CD8-positive, alpha-beta memory T cell (primary cell): Measurements from ENCODE around the gene ZNF408. TPM values are rescaled to one million over a fixed set of nuclear protein-coding genes. Genes with fewer than 3 reads are reported as not detected.

Source experiments
- CTCF ChIA-PET: fragments of 350-600 bp; sonication (Branson Sonifier 250); formaldehyde crosslinking; loops from one replicate; lab custom pipeline; 2021; ENCODE audit warnings: antibody characterized with exemption; lab: Charles Lee
- POLR2A ChIA-PET: fragments of 350-600 bp; sonication (Branson Sonifier 250); formaldehyde crosslinking; loops from one replicate; lab custom pipeline; 2021; ENCODE audit warnings: antibody characterized with exemption; lab: Charles Lee
- DNase-seq, 5 donors: peaks; one replicate each; pipeline versions ENCODE4 v3.0.0 to v3.0.0-alpha.2; 2020 to 2022; ENCODE audit warnings: mixed read lengths in 1 of 5
- H3K27ac ChIP-seq: one replicate; pipeline ENCODE4 v1.7.0; 2013; ENCODE audit warnings: low read depth, mild to moderate bottlenecking, low read length, moderate library complexity
- H3K27me3 ChIP-seq: 2 replicates; pipeline ENCODE4 v1.7.0; 2013; ENCODE audit warnings: low read length, mild to moderate bottlenecking; ENCODE audit not compliant: insufficient read depth, poor library complexity, severe bottlenecking
- H3K36me3 ChIP-seq: 2 replicates; pipeline ENCODE4 v1.7.0; 2013; ENCODE audit warnings: mild to moderate bottlenecking, low read length, moderate library complexity; ENCODE audit not compliant: insufficient read depth
- H3K4me1 ChIP-seq: 2 replicates; pipeline ENCODE4 v1.7.0; 2013; ENCODE audit warnings: mild to moderate bottlenecking, low read length, moderate library complexity; ENCODE audit not compliant: insufficient read depth
- H3K4me3 ChIP-seq: 2 replicates; pipeline ENCODE4 v1.7.0; 2013; ENCODE audit warnings: mild to moderate bottlenecking, low read length
- H3K9me3 ChIP-seq: 2 replicates; pipeline ENCODE4 v1.7.0; 2013; ENCODE audit warnings: mild to moderate bottlenecking, low read length
- H3K27ac Mint-ChIP-seq, 8 donors: one replicate each; pipeline ENCODE4 v1.8.0; 2020 to 2021; ENCODE audit warnings: mixed read lengths in 8 of 8, mild to moderate bottlenecking in 6 of 8, inconsistent platforms in 3 of 8, moderate library complexity in 3 of 8
- H3K27me3 Mint-ChIP-seq, 2 donors: one replicate each; pipeline ENCODE4 v1.8.0; 2020 to 2021; ENCODE audit warnings: mixed read lengths in 2 of 2, mild to moderate bottlenecking in 1 of 2, moderate library complexity in 1 of 2
- H3K36me3 Mint-ChIP-seq, 3 donors: one replicate each; pipeline ENCODE4 v1.8.0; 2020 to 2021; ENCODE audit warnings: mixed read lengths in 3 of 3, inconsistent platforms in 1 of 3, mild to moderate bottlenecking in 1 of 3
- H3K4me1 Mint-ChIP-seq, 3 donors: one replicate each; pipeline ENCODE4 v1.8.0; 2020 to 2021; ENCODE audit warnings: mixed read lengths in 3 of 3, inconsistent platforms in 1 of 3, mild to moderate bottlenecking in 1 of 3
- H3K4me3 Mint-ChIP-seq, 7 donors: one replicate each; pipeline ENCODE4 v1.8.0; 2020 to 2021; ENCODE audit warnings: mixed read lengths in 7 of 7, mild to moderate bottlenecking in 6 of 7, moderate library complexity in 4 of 7, inconsistent platforms in 2 of 7
- H3K9me3 Mint-ChIP-seq, 5 donors: one replicate each; pipeline ENCODE4 v1.8.0; 2020 to 2022; ENCODE audit warnings: mixed read lengths in 5 of 5, mild to moderate bottlenecking in 3 of 5, moderate library complexity in 2 of 5, inconsistent platforms in 1 of 5
- polyA plus RNA-seq: library from polyadenylated mRNA; unstranded; fragments of 300-500 nt; fragmentation: Illumina TruSeq; gene quantifications from one replicate; pipeline ENCODE4 v1.2.3, GENCODE V29; 2021
- total RNA-seq, 2 experiments: library from RNA; stranded (reverse); gene quantifications; one replicate each; pipeline ENCODE4 v1.2.3, GENCODE V29; 2021

ZNF408 gene
- total and polyA plus RNA-seq, 3 experiments from 2014 or later = 9.6 to 14.4 (median 13.2) TPM

DNA sequence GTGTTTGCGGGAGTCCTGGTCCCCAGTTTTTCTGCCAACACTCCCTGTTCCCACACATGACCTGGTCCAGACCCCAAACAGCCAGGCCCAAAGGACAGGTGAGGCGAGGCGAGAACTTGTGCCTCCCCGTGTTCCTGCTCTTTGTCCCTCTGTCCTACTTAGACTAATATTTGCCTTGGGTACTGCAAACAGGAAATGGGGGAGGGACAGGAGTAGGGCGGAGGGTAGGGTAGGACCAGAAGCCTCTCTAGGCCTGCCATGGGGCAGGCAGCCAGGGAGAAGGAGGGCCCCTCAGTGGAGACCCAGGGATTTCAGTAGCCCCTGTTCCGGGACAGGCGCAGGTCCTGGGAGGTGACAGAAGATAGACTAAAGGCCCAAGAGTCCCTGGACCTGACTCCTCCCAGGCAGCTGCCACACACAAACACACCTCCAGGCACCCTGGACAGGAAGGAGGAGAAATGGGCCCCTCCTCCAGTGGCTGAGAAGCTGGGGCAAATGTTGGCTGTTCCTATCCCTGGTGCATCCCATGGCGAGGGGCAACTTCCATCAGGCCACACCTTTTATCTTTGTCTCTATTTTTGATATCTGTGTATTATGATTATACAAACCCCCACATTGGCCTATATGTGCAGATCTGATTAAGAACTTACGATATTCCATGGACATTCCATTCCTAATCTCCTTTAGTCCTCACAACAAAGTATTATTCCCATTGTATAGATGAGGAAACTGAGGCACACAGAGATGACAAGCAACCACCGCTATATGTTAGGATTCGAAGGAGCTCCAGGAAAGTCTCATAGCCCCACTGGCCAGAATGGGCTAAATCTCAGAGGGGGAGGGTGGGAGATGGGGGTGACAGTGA is 17.6 kb downstream of the ZNF408 start:
- H3K4me1 ChIP-seq = peaks cover 6% of the 10 kb centered on the region
- H3K9me3 Mint-ChIP-seq = no peaks in the 10 kb centered on the region
- H3K27me3 Mint-ChIP-seq = peaks cover 0 to 4% of the 10 kb centered on the region in 2 donors
- H3K4me3 Mint-ChIP-seq = no peak overlapping the region
- no peaks in the 10 kb centered on the region for H3K36me3 ChIP-seq
- H3K36me3 Mint-ChIP-seq = no peaks in the 10 kb centered on the region
- H3K4me3 ChIP-seq = no peak overlapping the region
- no peaks in the 10 kb centered on the region for H3K9me3 ChIP-seq
- CTCF ChIA-PET = no interaction called here
- H3K4me1 Mint-ChIP-seq = peaks cover 0 to 8% (median 6%) of the 10 kb centered on the region in 3 donors
- peak overlapping the region in 2 of 8 donors; percentile 28 to 78 for H3K27ac Mint-ChIP-seq
- no peak overlapping the region for H3K27ac ChIP-seq
- POLR2A ChIA-PET = no interaction called here
- no peaks in the 10 kb centered on the region for H3K27me3 ChIP-seq
- DNase-seq = no peak

DNA sequence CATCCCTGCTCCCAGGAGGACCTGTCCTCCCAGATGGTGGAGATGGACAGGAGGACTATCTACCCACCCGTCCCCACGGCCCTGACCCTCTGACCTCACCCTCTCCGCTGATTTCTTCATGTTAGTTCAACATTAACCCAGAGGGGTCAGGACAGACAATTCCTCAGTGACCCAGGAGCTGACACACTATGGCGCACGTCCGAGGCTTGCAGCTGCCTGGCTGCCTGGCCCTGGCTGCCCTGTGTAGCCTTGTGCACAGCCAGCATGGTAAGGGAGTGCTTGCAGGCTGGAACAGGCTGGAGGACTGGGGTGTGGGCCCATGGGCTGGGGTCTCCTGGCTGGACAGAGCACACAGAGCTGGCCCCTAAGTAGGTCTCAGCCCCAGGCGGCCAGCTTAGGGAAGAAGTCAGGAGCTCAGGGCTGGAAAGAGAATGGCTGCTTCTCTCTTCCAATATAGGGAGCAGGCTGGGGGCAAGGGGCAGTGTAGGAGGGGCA is 18.3 kb downstream of the ZNF408 start, which contains the start of gene F2:
TSS of gene F2 (plus strand) at position 166 of the 495 bp plus-strand sequence. CDS start at position 189, 23 bp downstream.
- Histone ChIP-seq H3K36me3 (no peaks in the 10 kb centered on the region), H3K4me1 (peaks cover 6% of the 10 kb centered on the region), H3K9me3 (no peaks in the 10 kb centered on the region), H3K27ac (no peak within 1 kb of the TSS), H3K27me3 (no peaks in the 10 kb centered on the region), H3K4me3 (no peak within 1 kb of the TSS)
- no peak within 1 kb of the TSS for H3K4me3 Mint-ChIP-seq
- peaks cover 0 to 4% of the 10 kb centered on the region in 2 donors for H3K27me3 Mint-ChIP-seq
- DNase-seq = no peak
- peaks cover 0 to 8% (median 6%) of the 10 kb centered on the region in 3 donors for H3K4me1 Mint-ChIP-seq
- ChIA-PET POLR2A (no interaction called here), CTCF (no interaction called here)
- peak within 1 kb of the TSS in 2 of 8 donors; percentile 28 to 78 for H3K27ac Mint-ChIP-seq
- no peaks in the 10 kb centered on the region for H3K9me3 Mint-ChIP-seq
- H3K36me3 Mint-ChIP-seq = no peaks in the 10 kb centered on the region

DNA sequence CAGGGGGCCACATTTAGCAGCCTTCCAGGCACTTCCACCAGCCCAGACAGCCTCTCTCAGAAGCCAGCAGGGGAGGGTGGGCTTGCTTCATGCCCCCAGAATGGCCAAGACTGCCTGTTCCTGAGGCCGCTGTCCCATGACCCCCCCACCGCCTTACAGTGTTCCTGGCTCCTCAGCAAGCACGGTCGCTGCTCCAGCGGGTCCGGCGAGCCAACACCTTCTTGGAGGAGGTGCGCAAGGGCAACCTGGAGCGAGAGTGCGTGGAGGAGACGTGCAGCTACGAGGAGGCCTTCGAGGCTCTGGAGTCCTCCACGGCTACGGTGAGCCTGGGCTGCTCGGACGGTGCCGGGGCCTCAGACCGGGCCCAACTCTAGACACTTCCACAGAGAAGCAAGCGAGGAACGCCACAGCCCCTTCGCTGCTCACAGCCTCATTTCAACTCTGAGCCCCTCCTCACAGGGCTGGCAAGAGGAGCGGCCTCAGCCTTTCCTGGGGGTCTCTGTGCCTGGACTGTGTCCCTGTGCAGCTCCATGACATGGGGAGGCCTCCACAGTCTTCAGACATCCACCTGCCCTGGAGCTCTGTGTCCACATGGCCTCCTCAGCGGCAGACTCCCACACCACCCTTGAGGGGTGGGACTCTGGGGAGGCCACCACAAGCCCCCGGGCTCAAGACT is 18.9 kb downstream of the ZNF408 start:
- peaks cover 0 to 8% (median 6%) of the 10 kb centered on the region in 3 donors for H3K4me1 Mint-ChIP-seq
- no peak overlapping the region for H3K4me3 ChIP-seq
- H3K36me3 ChIP-seq = no peaks in the 10 kb centered on the region
- ChIA-PET CTCF (no interaction called here), POLR2A (no interaction called here)
- no peak overlapping the region for H3K4me3 Mint-ChIP-seq
- no peak for DNase-seq
- H3K27ac ChIP-seq = no peak overlapping the region
- no peaks in the 10 kb centered on the region for H3K9me3 ChIP-seq
- H3K4me1 ChIP-seq = peaks cover 6% of the 10 kb centered on the region
- no peak overlapping the region for H3K27ac Mint-ChIP-seq
- H3K27me3 ChIP-seq = no peaks in the 10 kb centered on the region
- H3K36me3 Mint-ChIP-seq = no peaks in the 10 kb centered on the region
- no peaks in the 10 kb centered on the region for H3K9me3 Mint-ChIP-seq
- H3K27me3 Mint-ChIP-seq = peaks cover 0 to 4% of the 10 kb centered on the region in 2 donors

DNA sequence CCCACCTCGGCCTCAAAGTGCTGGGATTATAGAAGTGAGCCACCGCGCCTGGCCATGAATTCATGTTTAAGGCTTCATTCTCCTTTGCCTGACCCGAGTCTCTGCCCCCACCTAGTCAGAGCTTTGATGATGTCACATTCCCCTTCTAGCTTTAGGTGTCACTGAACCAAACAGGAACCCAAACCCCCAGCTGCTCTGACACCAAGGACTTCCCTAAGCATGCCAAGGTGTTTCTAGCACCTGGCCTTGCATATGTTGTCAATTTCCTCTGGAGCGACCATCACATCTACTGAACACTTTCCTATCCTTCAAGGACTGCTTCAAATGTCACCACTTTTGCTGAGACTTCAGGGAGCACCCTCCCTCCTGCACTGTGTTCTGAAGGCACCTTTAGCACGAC is 20.5 kb downstream of the ZNF408 start:
- H3K36me3 ChIP-seq = no peaks in the 10 kb centered on the region
- POLR2A ChIA-PET = interaction anchor here (0.6 kb wide), 1 partner anchor 110 kb away, joined by 6 read pairs; no protein-coding TSS in a partner anchor
- CTCF ChIA-PET = no interaction called here
- H3K4me1 ChIP-seq = peaks cover 6% of the 10 kb centered on the region
- Mint-ChIP-seq H3K36me3 (no peaks in the 10 kb centered on the region), H3K27ac (peak overlapping the region in 3 of 8 donors; percentile 36 to 61 (median 58)), H3K9me3 (no peaks in the 10 kb centered on the region), H3K4me3 (no peak overlapping the region), H3K4me1 (peaks cover 0 to 8% (median 6%) of the 10 kb centered on the region in 3 donors), H3K27me3 (peaks cover 0 to 4% of the 10 kb centered on the region in 2 donors)
- no peaks in the 10 kb centered on the region for H3K27me3 ChIP-seq
- H3K9me3 ChIP-seq = no peaks in the 10 kb centered on the region
- no peak overlapping the region for H3K4me3 ChIP-seq
- DNase-seq = no peak
- no peak overlapping the region for H3K27ac ChIP-seq

DNA sequence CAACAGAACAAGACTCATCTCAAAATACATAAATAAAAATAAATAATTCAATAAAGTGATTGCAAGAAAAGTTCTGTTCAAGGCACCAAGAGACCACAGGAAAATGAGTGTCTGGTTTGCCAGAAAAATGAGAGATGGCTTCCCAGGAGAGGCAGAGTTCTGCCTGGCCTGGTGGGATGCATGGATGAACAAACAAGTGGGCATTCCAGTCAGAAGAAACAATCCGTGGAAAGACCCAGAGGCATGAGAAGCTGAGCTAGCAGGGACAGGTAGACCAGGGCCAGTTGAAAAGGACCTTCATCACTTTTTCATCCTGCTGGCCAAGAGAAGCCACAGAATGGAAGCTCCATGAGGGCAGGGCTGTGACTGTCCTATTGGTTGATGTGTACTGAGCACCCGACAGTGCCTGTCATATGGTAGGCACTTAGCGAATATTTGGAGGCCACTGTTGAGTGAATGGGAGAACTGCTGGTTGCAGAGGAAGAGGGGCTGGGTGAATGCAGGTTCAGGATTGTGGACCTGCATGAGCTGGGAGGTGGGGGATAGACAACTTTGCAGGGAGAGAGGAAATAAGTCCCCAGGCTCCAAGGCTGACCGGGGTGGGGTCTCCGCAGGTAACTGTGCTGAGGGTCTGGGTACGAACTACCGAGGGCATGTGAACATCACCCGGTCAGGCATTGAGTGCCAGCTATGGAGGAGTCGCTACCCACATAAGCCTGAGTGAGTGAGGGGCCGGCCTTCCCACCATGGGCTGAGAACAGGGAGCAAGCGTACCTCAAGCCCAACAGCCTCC is 21.9 kb downstream of the ZNF408 start:
- ChIA-PET POLR2A (no interaction called here), CTCF (no interaction called here)
- H3K4me1 Mint-ChIP-seq = peaks cover 0 to 8% (median 6%) of the 10 kb centered on the region in 3 donors
- H3K27me3 Mint-ChIP-seq = peaks cover 0 to 4% of the 10 kb centered on the region in 2 donors
- Histone ChIP-seq H3K36me3 (no peaks in the 10 kb centered on the region), H3K27ac (no peak overlapping the region), H3K4me1 (peaks cover 6% of the 10 kb centered on the region), H3K9me3 (no peaks in the 10 kb centered on the region), H3K4me3 (no peak overlapping the region), H3K27me3 (no peaks in the 10 kb centered on the region)
- no peaks in the 10 kb centered on the region for H3K36me3 Mint-ChIP-seq
- no peak overlapping the region for H3K4me3 Mint-ChIP-seq
- DNase-seq = no peak
- H3K9me3 Mint-ChIP-seq = no peaks in the 10 kb centered on the region
- no peak overlapping the region for H3K27ac Mint-ChIP-seq

DNA sequence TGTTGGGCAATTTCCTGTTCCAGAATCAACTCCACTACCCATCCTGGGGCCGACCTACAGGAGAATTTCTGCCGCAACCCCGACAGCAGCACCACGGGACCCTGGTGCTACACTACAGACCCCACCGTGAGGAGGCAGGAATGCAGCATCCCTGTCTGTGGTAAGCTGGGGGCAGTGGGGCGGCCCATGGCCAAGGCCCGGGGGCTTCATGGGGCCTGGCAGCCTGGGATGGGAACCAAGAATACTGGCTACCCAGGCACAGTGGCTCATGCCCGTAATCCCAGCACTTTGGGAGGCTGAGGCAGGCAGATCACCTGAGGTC is 22.5 kb downstream of the ZNF408 start:
- CTCF ChIA-PET = no interaction called here
- POLR2A ChIA-PET = no interaction called here
- H3K36me3 Mint-ChIP-seq = no peaks in the 10 kb centered on the region
- H3K4me3 ChIP-seq = no peak overlapping the region
- no peaks in the 10 kb centered on the region for H3K27me3 ChIP-seq
- H3K27ac ChIP-seq = no peak overlapping the region
- peaks cover 2% of the 10 kb centered on the region for H3K4me1 ChIP-seq
- H3K9me3 Mint-ChIP-seq = no peaks in the 10 kb centered on the region
- no peaks in the 10 kb centered on the region for H3K36me3 ChIP-seq
- H3K9me3 ChIP-seq = no peaks in the 10 kb centered on the region
- H3K27ac Mint-ChIP-seq = no peak overlapping the region
- no peak overlapping the region for H3K4me3 Mint-ChIP-seq
- H3K27me3 Mint-ChIP-seq = peaks cover 0 to 4% of the 10 kb centered on the region in 2 donors
- no peak for DNase-seq
- H3K4me1 Mint-ChIP-seq = peaks cover 0 to 5% (median 3%) of the 10 kb centered on the region in 3 donors

DNA sequence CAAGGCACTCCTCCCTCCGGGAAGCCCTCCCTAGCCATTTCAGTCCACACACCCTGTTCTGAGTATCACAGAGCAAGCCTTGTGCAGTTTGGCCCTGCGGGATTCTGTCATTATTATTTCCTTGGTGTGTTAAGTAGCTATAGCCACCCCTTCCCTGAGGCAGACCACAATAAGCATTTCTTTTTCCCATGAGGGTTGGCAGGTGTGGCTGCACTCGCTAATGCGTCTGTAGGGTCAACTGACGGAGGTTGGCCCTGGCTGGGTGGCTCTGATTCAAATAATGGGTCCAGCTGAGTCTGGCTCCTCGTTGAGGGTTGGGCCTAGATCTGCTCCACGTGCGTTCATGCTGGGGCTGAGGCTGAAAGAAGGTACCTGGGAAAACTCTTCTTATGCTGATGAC is 23.3 kb downstream of the ZNF408 start:
- ChIA-PET CTCF (no interaction called here), POLR2A (no interaction called here)

More for the DNA sequence above, 23.3 kb downstream of the ZNF408 start:
- Mint-ChIP-seq H3K4me3 (no peak overlapping the region), H3K4me1 (no peaks in the 10 kb centered on the region), H3K27ac (no peak overlapping the region), H3K9me3 (no peaks in the 10 kb centered on the region), H3K27me3 (peaks cover 0 to 4% of the 10 kb centered on the region in 2 donors), H3K36me3 (no peaks in the 10 kb centered on the region)
- no peak for DNase-seq
- no peaks in the 10 kb centered on the region for H3K9me3 ChIP-seq
- H3K27me3 ChIP-seq = no peaks in the 10 kb centered on the region
- no peaks in the 10 kb centered on the region for H3K4me1 ChIP-seq
- no peak overlapping the region for H3K4me3 ChIP-seq
- no peaks in the 10 kb centered on the region for H3K36me3 ChIP-seq
- H3K27ac ChIP-seq = no peak overlapping the region
